ENCODE data around the gene PNCK. TPM values are rescaled to one million over a fixed set of nuclear protein-coding genes. Genes with fewer than 3 reads are reported as not detected.
A peak's percentile ranks its signal among the peaks of the same experiment; 100 is the strongest.

PNCK gene
- total and polyA plus RNA-seq, 2 of the 13 experiments (the other 11 are each of a cell fraction or from before 2014, with no cell fraction given), result 33.1 TPM; not detected in 1

DNA sequence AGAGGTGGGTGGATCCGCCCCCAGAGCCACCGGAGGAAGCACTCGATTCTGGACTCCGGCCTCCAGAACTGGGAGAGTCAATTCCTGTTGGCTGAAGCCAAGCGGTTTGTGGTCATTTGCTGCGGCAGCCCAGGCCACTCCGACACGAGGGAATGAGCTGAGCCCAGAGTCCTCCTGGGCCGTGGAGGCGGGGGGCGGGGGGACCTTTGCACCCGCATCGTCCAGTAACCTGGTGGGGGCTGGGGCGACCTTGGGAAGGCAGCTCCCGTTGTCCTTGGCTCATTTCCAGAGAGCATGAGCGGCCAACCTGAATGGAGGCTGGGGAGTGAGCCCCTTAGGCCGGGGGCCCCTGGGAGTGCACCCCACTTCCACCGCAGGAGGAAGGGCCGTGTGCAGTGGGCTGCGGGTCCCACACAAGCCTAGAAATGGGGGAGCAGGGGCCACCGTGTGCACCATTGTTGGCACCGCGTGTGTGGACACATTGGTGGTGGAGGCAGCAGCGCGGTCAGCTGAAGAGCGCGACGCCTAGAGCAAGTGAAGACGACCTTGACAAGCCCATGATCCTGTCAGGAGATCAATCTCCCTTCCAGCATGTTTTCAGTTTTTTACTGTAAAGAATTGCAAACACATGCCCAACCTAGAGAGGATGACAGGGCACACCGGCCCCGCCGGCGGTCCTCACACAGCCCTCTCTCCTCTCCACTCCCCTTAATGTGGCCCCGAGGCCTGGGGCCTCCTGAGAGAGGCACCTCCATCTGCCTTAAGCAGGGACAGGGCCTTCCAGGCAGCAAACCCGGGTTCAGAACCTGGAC lies 46.5 kb downstream of the PNCK start (continued):
- TF ChIP-seq, protein P1, sequence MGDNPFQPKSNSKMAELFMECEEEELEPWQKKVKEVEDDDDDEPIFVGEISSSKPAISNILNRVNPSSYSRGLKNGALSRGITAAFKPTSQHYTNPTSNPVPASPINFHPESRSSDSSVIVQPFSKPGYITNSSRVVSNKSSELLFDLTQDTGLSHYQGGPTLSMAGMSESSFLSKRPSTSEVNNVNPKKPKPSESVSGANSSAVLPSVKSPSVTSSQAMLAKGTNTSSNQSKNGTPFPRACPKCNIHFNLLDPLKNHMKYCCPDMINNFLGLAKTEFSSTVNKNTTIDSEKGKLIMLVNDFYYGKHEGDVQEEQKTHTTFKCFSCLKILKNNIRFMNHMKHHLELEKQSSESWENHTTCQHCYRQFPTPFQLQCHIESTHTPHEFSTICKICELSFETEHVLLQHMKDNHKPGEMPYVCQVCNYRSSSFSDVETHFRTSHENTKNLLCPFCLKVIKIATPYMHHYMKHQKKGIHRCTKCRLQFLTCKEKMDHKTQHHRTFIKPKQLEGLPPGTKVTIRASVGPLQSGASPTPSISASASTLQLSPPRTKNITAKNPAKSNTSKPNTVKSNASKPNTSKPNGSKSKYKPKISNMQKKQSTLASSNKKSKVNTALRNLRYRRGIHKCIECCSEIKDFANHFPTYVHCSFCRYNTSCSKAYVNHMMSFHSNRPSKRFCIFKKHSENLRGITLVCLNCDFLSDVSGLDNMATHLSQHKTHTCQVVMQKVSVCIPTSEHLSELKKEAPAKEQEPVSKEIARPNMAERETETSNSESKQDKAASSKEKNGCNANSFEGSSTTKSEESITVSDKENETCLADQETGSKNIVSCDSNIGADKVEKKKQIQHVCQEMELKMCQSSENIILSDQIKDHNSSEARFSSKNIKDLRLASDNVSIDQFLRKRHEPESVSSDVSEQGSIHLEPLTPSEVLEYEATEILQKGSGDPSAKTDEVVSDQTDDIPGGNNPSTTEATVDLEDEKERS (CRISPR knock-in tag; IDR thresholded peaks at IDR 0.05), result 0 out of 2 replicates have a peak, but pooled peaks have one; percentile 7
- peak; percentile 48; the same call in 1 of the 2 replicates for TF ChIP-seq ZSCAN31 (CRISPR knock-in tag; IDR thresholded peaks at IDR 0.05; ENCODE audit: low read depth)
- peak; percentile 63; the same call in 1 of the 2 replicates for TF ChIP-seq RXRA (CRISPR knock-in tag; IDR thresholded peaks at IDR 0.05)
- TF ChIP-seq ZNF256 (CRISPR knock-in tag; conservative IDR thresholded peaks at IDR 0.05), result no peak
- no peak for TF ChIP-seq DNMT1 (CRISPR knock-in tag; IDR thresholded peaks at IDR 0.05)
- no peak for TF ChIP-seq BORCS8-MEF2B (CRISPR knock-in tag; IDR thresholded peaks at IDR 0.05)
- TF ChIP-seq XRCC5 (optimal IDR thresholded peaks at IDR 0.05; ENCODE audit: low read length), result no peak
- no peak for TF ChIP-seq ZNF124 (CRISPR knock-in tag; IDR thresholded peaks at IDR 0.05)
- TF ChIP-seq SRF (IDR thresholded peaks at IDR 0.05; ENCODE audit: low read depth, low read length), result no peak
- no peak for TF ChIP-seq HHEX (CRISPR knock-in tag; IDR thresholded peaks at IDR 0.05)
- TF ChIP-seq, protein P2, sequence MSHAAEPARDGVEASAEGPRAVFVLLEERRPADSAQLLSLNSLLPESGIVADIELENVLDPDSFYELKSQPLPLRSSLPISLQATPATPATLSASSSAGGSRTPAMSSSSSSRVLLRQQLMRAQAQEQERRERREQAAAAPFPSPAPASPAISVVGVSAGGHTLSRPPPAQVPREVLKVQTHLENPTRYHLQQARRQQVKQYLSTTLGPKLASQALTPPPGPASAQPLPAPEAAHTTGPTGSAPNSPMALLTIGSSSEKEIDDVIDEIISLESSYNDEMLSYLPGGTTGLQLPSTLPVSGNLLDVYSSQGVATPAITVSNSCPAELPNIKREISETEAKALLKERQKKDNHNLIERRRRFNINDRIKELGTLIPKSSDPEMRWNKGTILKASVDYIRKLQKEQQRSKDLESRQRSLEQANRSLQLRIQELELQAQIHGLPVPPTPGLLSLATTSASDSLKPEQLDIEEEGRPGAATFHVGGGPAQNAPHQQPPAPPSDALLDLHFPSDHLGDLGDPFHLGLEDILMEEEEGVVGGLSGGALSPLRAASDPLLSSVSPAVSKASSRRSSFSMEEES (CRISPR knock-in tag; IDR thresholded peaks at IDR 0.05), result peak; percentile 27; the same call in 1 of the 2 replicates
- TF ChIP-seq ZNF207 (IDR thresholded peaks at IDR 0.05; ENCODE audit: borderline replicate concordance), result no peak
- TF ChIP-seq, protein P3, sequence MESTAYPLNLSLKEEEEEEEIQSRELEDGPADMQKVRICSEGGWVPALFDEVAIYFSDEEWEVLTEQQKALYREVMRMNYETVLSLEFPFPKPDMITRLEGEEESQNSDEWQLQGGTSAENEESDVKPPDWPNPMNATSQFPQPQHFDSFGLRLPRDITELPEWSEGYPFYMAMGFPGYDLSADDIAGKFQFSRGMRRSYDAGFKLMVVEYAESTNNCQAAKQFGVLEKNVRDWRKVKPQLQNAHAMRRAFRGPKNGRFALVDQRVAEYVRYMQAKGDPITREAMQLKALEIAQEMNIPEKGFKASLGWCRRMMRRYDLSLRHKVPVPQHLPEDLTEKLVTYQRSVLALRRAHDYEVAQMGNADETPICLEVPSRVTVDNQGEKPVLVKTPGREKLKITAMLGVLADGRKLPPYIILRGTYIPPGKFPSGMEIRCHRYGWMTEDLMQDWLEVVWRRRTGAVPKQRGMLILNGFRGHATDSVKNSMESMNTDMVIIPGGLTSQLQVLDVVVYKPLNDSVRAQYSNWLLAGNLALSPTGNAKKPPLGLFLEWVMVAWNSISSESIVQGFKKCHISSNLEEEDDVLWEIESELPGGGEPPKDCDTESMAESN (CRISPR knock-in tag; conservative IDR thresholded peaks at IDR 0.05), result peak; percentile 64; the same call in 1 of the 2 replicates
- TF ChIP-seq, protein P4, sequence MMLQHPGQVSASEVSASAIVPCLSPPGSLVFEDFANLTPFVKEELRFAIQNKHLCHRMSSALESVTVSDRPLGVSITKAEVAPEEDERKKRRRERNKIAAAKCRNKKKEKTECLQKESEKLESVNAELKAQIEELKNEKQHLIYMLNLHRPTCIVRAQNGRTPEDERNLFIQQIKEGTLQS (CRISPR knock-in tag; IDR thresholded peaks at IDR 0.05), result no peak
- TF ChIP-seq YEATS4 (CRISPR knock-in tag; IDR thresholded peaks at IDR 0.05; ENCODE audit: borderline replicate concordance), result peak; percentile 43; the same call in 1 of the 2 replicates
- TF ChIP-seq ZSCAN25 (CRISPR knock-in tag; IDR thresholded peaks at IDR 0.05), result no peak
- no peak for TF ChIP-seq ZNF160 (CRISPR knock-in tag; IDR thresholded peaks at IDR 0.05)
- no peak for TF ChIP-seq HNRNPLL (IDR thresholded peaks at IDR 0.05; ENCODE audit: low read depth, low read length, poor library complexity, severe bottlenecking)
- TF ChIP-seq ZNF496 (CRISPR knock-in tag; IDR thresholded peaks at IDR 0.05; ENCODE audit: insufficient replicate concordance), result no peak

All from HepG2 (cell line).